CD4-positive, CD25-positive, alpha-beta regulatory T cell (primary cell): ENCODE results near the gene PRSS1. TPM values are rescaled to one million over a fixed set of nuclear protein-coding genes. Genes with fewer than 3 reads are reported as not detected.
A peak's percentile ranks its signal among the peaks of the same experiment; 100 is the strongest.
"Not testable (repeated sequence)": the region's sequence is repeated elsewhere in the genome, so short reads cannot be mapped to it uniquely, and the experiment has no call there.

Experiments used
- ATAC-seq, 2 donors: fragments of 150-1000 bp; cut with Tn5 transposase; one replicate each; pipeline ENCODE4 v1.10.0; 2021; ENCODE audit warnings: low read depth in 2 of 2, moderate number of reproducible peaks in 2 of 2, moderate library complexity in 1 of 2
- DNase-seq, 3 donors: peaks; one replicate each; pipeline versions ENCODE4 v3.0.0 to v3.0.0-alpha.2; 2012 to 2022; ENCODE audit warnings: mixed read lengths in 1 of 3
- H3K27ac ChIP-seq: one replicate; pipeline ENCODE4 v1.7.0; 2013; ENCODE audit warnings: mild to moderate bottlenecking, low read length; ENCODE audit not compliant: insufficient read depth, poor library complexity, severe bottlenecking
- H3K27me3 ChIP-seq: one replicate; pipeline ENCODE4 v1.7.0; 2013; ENCODE audit warnings: low read length; ENCODE audit not compliant: control insufficient read depth, insufficient read depth
- H3K36me3 ChIP-seq: one replicate; pipeline ENCODE4 v1.7.0; 2013; ENCODE audit warnings: mild to moderate bottlenecking, low read length, moderate library complexity; ENCODE audit not compliant: control insufficient read depth, insufficient read depth
- H3K4me1 ChIP-seq: 2 replicates; pipeline ENCODE4 v1.7.0; 2013; ENCODE audit warnings: mild to moderate bottlenecking, low read length; ENCODE audit not compliant: insufficient read depth, control insufficient read depth, poor library complexity, severe bottlenecking
- H3K4me3 ChIP-seq: one replicate; pipeline ENCODE4 v1.7.0; 2013; ENCODE audit warnings: low read depth, mild to moderate bottlenecking, low read length, moderate library complexity
- H3K9me3 ChIP-seq, 2 experiments: 1 replicate in 1 of 2; 2 replicates in 1 of 2; pipeline ENCODE4 v1.7.0; 2013; ENCODE audit warnings: low read length in 2 of 2, mild to moderate bottlenecking in 1 of 2, moderate library complexity in 1 of 2; ENCODE audit not compliant: control insufficient read depth in 2 of 2
- H3K27ac Mint-ChIP-seq, 3 donors: one replicate each; pipeline ENCODE4 v1.8.0; 2020 to 2022; ENCODE audit warnings: mild to moderate bottlenecking in 3 of 3, mixed read lengths in 3 of 3, moderate library complexity in 2 of 3
- H3K27me3 Mint-ChIP-seq: one replicate; pipeline ENCODE4 v1.8.0; 2022; ENCODE audit warnings: mild to moderate bottlenecking, mixed read lengths
- H3K36me3 Mint-ChIP-seq: one replicate; pipeline ENCODE4 v1.8.0; 2020; ENCODE audit warnings: mixed read lengths
- H3K4me1 Mint-ChIP-seq, 4 donors: one replicate each; pipeline ENCODE4 v1.8.0; 2020 to 2022; ENCODE audit warnings: mixed read lengths in 4 of 4, mild to moderate bottlenecking in 1 of 4
- H3K4me3 Mint-ChIP-seq, 4 donors: one replicate each; pipeline ENCODE4 v1.8.0; 2020 to 2022; ENCODE audit warnings: mild to moderate bottlenecking in 4 of 4, mixed read lengths in 4 of 4, moderate library complexity in 3 of 4
- H3K9me3 Mint-ChIP-seq, 7 donors: one replicate each; pipeline ENCODE4 v1.8.0; 2020 to 2022; ENCODE audit warnings: mixed read lengths in 7 of 7, mild to moderate bottlenecking in 3 of 7, moderate library complexity in 2 of 7
- polyA plus RNA-seq, 4 donors: library from polyadenylated mRNA; unstranded; fragments of 300-500 nt; fragmentation: Illumina TruSeq; gene quantifications; one replicate each; pipeline ENCODE4 v1.2.3, GENCODE V29; 2021
- total RNA-seq: library from RNA; stranded (reverse); gene quantifications from one replicate; pipeline ENCODE4 v1.2.3, GENCODE V29; 2022

Gene PRSS1
- total and polyA plus RNA-seq, 5 donors from 2014 or later, result 0.49 TPM; not detected in 4

- not testable (repeated sequence) for H3K4me1 Mint-ChIP-seq, H3K27ac Mint-ChIP-seq, H3K36me3 ChIP-seq, H3K4me3 Mint-ChIP-seq, H3K27me3 ChIP-seq, DNase-seq, H3K27ac ChIP-seq, H3K9me3 Mint-ChIP-seq, H3K9me3 ChIP-seq, H3K36me3 Mint-ChIP-seq, H3K4me1 ChIP-seq, H3K27me3 Mint-ChIP-seq, H3K4me3 ChIP-seq, ATAC-seq
Measured at GRCh38 chr7:142758312-142758711, 9.0 kb downstream of the PRSS1 start.

- Mint-ChIP-seq H3K9me3 (no peaks in the 10 kb centered on the region), H3K27ac (no peak overlapping the region), H3K36me3 (no peaks in the 10 kb centered on the region), H3K4me1 (peaks cover 0 to 2% (median 0%) of the 10 kb centered on the region in 4 donors), H3K4me3 (peak overlapping the region in 1 of 4 donors; percentile 32), H3K27me3 (no peaks in the 10 kb centered on the region)
- DNase-seq (no peak), ATAC-seq (no peak)
- Histone ChIP-seq H3K4me3 (no peak overlapping the region), H3K27me3 (no peaks in the 10 kb centered on the region), H3K27ac (no peak overlapping the region), H3K36me3 (no peaks in the 10 kb centered on the region), H3K9me3 (no peaks in the 10 kb centered on the region), H3K4me1 (no peaks in the 10 kb centered on the region)
Measured at GRCh38 chr7:142759433-142759832, 10.2 kb downstream of the PRSS1 start.

GRCh38 chr7:142760071-142760642, 10.9 kb downstream of the PRSS1 start:
- Mint-ChIP-seq H3K27ac (no peak overlapping the region), H3K4me3 (no peak overlapping the region), H3K4me1 (peaks cover 0 to 2% (median 0%) of the 10 kb centered on the region in 4 donors), H3K9me3 (no peaks in the 10 kb centered on the region), H3K27me3 (no peaks in the 10 kb centered on the region), H3K36me3 (no peaks in the 10 kb centered on the region)
- Histone ChIP-seq H3K9me3 (no peaks in the 10 kb centered on the region), H3K27ac (no peak overlapping the region), H3K4me3 (no peak overlapping the region), H3K27me3 (no peaks in the 10 kb centered on the region), H3K36me3 (no peaks in the 10 kb centered on the region), H3K4me1 (no peaks in the 10 kb centered on the region)
- no peak for DNase-seq
- no peak for ATAC-seq

GRCh38 chr7:142761606-142762005, 12.3 kb downstream of the PRSS1 start:
- H3K27ac Mint-ChIP-seq, H3K27me3 ChIP-seq, H3K4me3 Mint-ChIP-seq, H3K9me3 Mint-ChIP-seq, H3K27ac ChIP-seq, H3K36me3 ChIP-seq, DNase-seq, H3K4me1 Mint-ChIP-seq, H3K9me3 ChIP-seq, H3K4me1 ChIP-seq, ATAC-seq, H3K36me3 Mint-ChIP-seq, H3K4me3 ChIP-seq, H3K27me3 Mint-ChIP-seq: not testable (repeated sequence)

GRCh38 chr7:142762104-142762503, 12.8 kb downstream of the PRSS1 start:
- no peak for DNase-seq
- Histone ChIP-seq H3K9me3 (no peaks in the 10 kb centered on the region), H3K4me3 (no peak overlapping the region), H3K27me3 (no peaks in the 10 kb centered on the region), H3K27ac (no peak overlapping the region), H3K4me1 (no peaks in the 10 kb centered on the region), H3K36me3 (no peaks in the 10 kb centered on the region)
- Mint-ChIP-seq H3K4me1 (peaks cover 0 to 2% (median 0%) of the 10 kb centered on the region in 4 donors), H3K9me3 (no peaks in the 10 kb centered on the region), H3K27me3 (no peaks in the 10 kb centered on the region), H3K36me3 (no peaks in the 10 kb centered on the region), H3K4me3 (peak overlapping the region in 1 of 4 donors; percentile 61), H3K27ac (no peak overlapping the region)
- no peak for ATAC-seq

- no peaks in the 10 kb centered on the region for H3K9me3 Mint-ChIP-seq
- H3K36me3 Mint-ChIP-seq, result no peaks in the 10 kb centered on the region
- no peaks in the 10 kb centered on the region for H3K4me1 ChIP-seq
- H3K27ac Mint-ChIP-seq, result no peak overlapping the region
- no peaks in the 10 kb centered on the region for H3K27me3 ChIP-seq
- no peak overlapping the region for H3K4me3 ChIP-seq
- ATAC-seq, result no peak
- H3K4me3 Mint-ChIP-seq, result no peak overlapping the region
- H3K4me1 Mint-ChIP-seq, result peaks cover 0 to 8% (median 2%) of the 10 kb centered on the region in 4 donors
- H3K27ac ChIP-seq, result no peak overlapping the region
- H3K36me3 ChIP-seq, result no peaks in the 10 kb centered on the region
- DNase-seq, result no peak
- H3K27me3 Mint-ChIP-seq, result no peaks in the 10 kb centered on the region
- H3K9me3 ChIP-seq, result no peaks in the 10 kb centered on the region
Measured at GRCh38 chr7:142767451-142767850, 18.2 kb downstream of the PRSS1 start.

- peaks cover 0 to 8% (median 2%) of the 10 kb centered on the region in 4 donors for H3K4me1 Mint-ChIP-seq
- DNase-seq, result no peak
- no peak overlapping the region for H3K4me3 ChIP-seq
- no peak for ATAC-seq
- no peak overlapping the region for H3K27ac Mint-ChIP-seq
- no peaks in the 10 kb centered on the region for H3K4me1 ChIP-seq
- H3K27me3 ChIP-seq, result no peaks in the 10 kb centered on the region
- H3K36me3 Mint-ChIP-seq, result no peaks in the 10 kb centered on the region
- no peaks in the 10 kb centered on the region for H3K27me3 Mint-ChIP-seq
- no peak overlapping the region for H3K27ac ChIP-seq
- H3K4me3 Mint-ChIP-seq, result no peak overlapping the region
- no peaks in the 10 kb centered on the region for H3K36me3 ChIP-seq
- no peaks in the 10 kb centered on the region for H3K9me3 Mint-ChIP-seq
- H3K9me3 ChIP-seq, result no peaks in the 10 kb centered on the region
Measured at GRCh38 chr7:142767861-142768260, 18.6 kb downstream of the PRSS1 start.

- not testable (repeated sequence) for H3K9me3 ChIP-seq, ATAC-seq, H3K36me3 ChIP-seq, H3K27ac Mint-ChIP-seq, H3K4me1 ChIP-seq, H3K9me3 Mint-ChIP-seq, H3K4me3 Mint-ChIP-seq, H3K27me3 Mint-ChIP-seq, H3K27me3 ChIP-seq, H3K36me3 Mint-ChIP-seq, H3K4me3 ChIP-seq, DNase-seq, H3K27ac ChIP-seq, H3K4me1 Mint-ChIP-seq
Measured at GRCh38 chr7:142768885-142769284, 19.6 kb downstream of the PRSS1 start.
